SJCRH30 (cell line): ENCODE results near the gene CTSG. TPM values are rescaled to one million over a fixed set of nuclear protein-coding genes. Genes with fewer than 3 reads are reported as not detected.
"Not testable (repeated sequence)": the region's sequence is repeated elsewhere in the genome, so short reads cannot be mapped to it uniquely, and the experiment has no call there.

Experiments
- DNase-seq, 2 experiments: peaks; one replicate each; pipeline ENCODE4 v3.0.0-alpha.2; 2015 to 2020
- H3K27ac ChIP-seq: fragments of 250-450 bp; sonication (Bioruptor Pico); 2 replicates; pipeline ENCODE4 v1.5.1; 2020; ENCODE audit warnings: mild to moderate bottlenecking, moderate library complexity
- H3K27me3 ChIP-seq: fragments of 250-450 bp; sonication (Bioruptor Pico); 2 replicates; pipeline ENCODE4 v1.5.1; 2020; ENCODE audit warnings: mild to moderate bottlenecking, moderate library complexity
- H3K36me3 ChIP-seq: fragments of 250-450 bp; sonication (Bioruptor Pico); 2 replicates; pipeline ENCODE4 v1.5.1; 2020; ENCODE audit warnings: mild to moderate bottlenecking, moderate library complexity
- H3K4me1 ChIP-seq: fragments of 250-450 bp; sonication (Bioruptor Pico); 2 replicates; pipeline ENCODE4 v1.5.1; 2020; ENCODE audit warnings: mild to moderate bottlenecking, moderate library complexity
- H3K4me3 ChIP-seq: fragments of 250-450 bp; sonication (Bioruptor Pico); 2 replicates; pipeline ENCODE4 v1.5.1; 2020; ENCODE audit warnings: mild to moderate bottlenecking, moderate library complexity
- H3K9me3 ChIP-seq: fragments of 250-450 bp; sonication (Bioruptor Pico); replicated peaks from 2 replicates; pipeline ENCODE4 v1.5.1; 2020; ENCODE audit warnings: mild to moderate bottlenecking, moderate library complexity
- total RNA-seq: library from RNA; depleted of rRNA; stranded (reverse); fragments of >200 nt; shearing (Covaris generic); gene quantifications from 2 replicates; pipeline ENCODE4 v1.2.3, GENCODE V29; 2014; rRNA removed

The CTSG gene, protein sequence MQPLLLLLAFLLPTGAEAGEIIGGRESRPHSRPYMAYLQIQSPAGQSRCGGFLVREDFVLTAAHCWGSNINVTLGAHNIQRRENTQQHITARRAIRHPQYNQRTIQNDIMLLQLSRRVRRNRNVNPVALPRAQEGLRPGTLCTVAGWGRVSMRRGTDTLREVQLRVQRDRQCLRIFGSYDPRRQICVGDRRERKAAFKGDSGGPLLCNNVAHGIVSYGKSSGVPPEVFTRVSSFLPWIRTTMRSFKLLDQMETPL
- not detected in 2 replicates for total RNA-seq

DNA sequence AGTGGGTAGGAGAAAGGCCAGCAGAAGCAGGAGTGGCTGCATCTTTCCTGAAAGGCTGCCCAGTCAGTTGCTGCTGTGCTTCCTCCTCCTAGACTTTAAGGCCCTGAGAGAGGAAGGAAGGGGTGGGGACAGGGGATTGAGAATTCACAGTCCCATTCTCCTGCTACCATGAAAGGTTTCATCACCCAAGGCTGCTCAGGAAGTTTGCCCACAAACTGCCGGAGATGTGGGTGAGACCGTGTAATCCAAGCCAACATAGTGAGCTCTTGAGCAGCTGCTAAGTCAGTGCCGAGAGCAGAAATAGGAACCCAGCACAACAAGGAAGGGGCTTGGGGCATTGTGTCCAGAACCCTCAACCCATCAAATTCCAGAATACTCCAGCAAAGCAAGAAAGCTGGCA lies at the start of gene CTSG:
Gene CTSG, minus strand, starts transcription at position 69 of the 400 bp plus-strand sequence. Its CDS starts 27 bp downstream, at position 42.
- no peak within 1 kb of the TSS for H3K4me3 ChIP-seq

DNA sequence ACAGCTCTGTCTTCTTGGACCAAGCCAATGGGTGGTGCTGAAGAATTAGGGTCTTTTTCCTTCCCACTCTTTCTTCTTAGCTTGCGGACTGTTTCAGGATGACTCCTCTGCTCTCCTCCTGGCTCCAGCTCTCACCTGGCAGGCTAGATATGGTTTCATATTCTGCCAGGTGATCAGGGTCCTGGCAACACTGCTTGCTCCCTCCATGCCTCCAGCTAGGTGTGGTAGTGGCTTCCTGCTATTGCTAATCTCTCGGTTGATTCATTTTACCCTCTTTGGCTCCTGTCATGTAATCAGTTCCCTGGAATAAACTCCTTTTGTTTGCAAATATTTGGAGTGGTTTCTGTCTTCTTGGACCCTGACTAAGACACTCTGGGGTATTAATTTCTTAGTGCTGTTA lies 37.7 kb upstream of the CTSG start:
- no peaks in the 10 kb centered on the region for H3K9me3 ChIP-seq
- H3K27me3 ChIP-seq = no peaks in the 10 kb centered on the region
- no peaks in the 10 kb centered on the region for H3K36me3 ChIP-seq
- no peak for DNase-seq
- H3K27ac ChIP-seq = no peak overlapping the region
- H3K4me1 ChIP-seq = no peaks in the 10 kb centered on the region
- H3K4me3 ChIP-seq = no peak overlapping the region

More for the DNA sequence above, at the start of gene CTSG:
- Histone ChIP-seq H3K4me1 (no peaks in the 10 kb centered on the region), H3K36me3 (no peaks in the 10 kb centered on the region), H3K27ac (no peak within 1 kb of the TSS), H3K9me3 (no peaks in the 10 kb centered on the region), H3K27me3 (peaks cover 14% of the 10 kb centered on the region; the same call in 1 of the 2 replicates)
- peak in 1 of 2 experiments; percentile 9 for DNase-seq

DNA sequence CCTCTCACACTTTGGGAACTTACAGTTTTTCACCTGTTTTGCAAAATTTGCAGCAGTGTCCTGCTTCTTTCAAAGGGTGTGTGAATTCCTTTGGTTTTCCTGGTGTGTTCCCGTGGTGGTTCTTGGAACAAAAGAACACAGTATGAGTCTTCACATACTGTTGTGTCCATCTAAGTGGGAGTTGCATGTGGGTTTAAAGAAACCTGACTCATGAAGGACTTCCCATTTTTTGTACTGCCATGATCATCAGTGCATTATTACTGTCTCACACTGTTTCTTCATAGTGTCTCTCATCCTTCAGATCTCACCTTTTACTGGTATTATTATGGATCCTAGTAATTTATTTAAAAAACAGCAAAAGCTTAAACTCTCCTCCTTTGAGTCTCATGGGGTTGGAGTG lies 37.2 kb upstream of the CTSG start:
- H3K36me3 ChIP-seq = no peaks in the 10 kb centered on the region
- H3K9me3 ChIP-seq = no peaks in the 10 kb centered on the region
- H3K4me1 ChIP-seq = no peaks in the 10 kb centered on the region
- no peak overlapping the region for H3K4me3 ChIP-seq
- DNase-seq = no peak
- H3K27ac ChIP-seq = no peak overlapping the region
- H3K27me3 ChIP-seq = no peaks in the 10 kb centered on the region

DNA sequence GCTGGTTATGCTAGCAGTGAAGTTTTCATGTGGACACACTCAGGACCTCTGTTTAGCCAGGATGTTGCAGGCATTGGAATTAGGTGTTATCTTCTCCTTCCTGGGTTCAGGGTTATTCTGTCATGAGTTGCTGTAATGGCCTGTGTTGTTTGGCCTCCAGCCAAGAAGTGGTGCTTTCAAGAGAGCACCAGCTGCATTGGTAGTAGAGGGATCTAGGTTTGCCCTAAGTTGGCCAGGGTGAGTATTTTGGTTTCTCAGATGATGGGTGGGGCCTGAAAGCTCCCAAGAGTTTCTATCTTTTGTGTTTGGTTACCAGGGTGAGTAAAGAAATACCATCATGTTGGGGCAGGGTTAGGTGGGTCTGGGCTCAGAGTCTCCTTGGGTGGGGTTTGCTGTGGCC lies 36.1 kb upstream of the CTSG start:
- Histone ChIP-seq H3K4me1 (no peaks in the 10 kb centered on the region), H3K9me3 (no peaks in the 10 kb centered on the region), H3K27me3 (no peaks in the 10 kb centered on the region), H3K27ac (no peak overlapping the region), H3K36me3 (no peaks in the 10 kb centered on the region), H3K4me3 (no peak overlapping the region)
- DNase-seq = peak; percentile 15 to 45

DNA sequence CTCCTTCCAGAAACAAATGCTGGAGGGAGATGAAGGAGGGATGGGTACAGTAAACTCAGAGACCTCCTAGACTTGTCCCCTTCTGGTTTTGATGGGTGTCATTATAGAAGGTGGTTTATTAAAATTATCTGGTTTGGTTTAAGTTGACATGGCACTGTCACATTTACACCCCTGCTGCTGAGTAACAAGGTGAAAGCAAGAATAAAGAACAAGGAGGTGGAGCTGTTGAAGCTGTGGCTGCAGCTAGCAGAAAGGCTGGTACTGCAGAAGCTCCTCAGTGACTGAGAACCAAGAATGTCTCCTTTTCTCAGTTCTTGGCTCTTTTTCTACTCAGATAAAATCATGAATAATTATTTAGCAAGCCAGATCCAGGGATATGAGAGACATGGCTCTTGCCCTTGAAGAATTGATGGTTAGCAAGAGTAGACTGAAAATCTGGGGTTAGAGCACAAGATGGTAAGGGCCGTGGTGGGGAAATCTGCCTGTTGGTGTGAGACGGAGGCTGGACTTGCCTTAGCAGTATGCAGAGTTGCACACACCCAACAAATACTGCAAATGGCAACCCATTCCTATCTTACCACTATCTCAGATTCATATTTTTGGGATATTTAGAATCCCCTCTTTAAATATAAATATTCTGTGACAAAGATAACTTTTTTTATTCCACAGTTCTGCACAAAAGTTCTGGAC lies 33.8 kb upstream of the CTSG start, which contains the start of gene GZMH:
Gene GZMH, minus strand, starts transcription at position 31 of the 690 bp plus-strand sequence. CDS start 72 bp downstream, outside the sequence.
- H3K4me3 ChIP-seq = no peak within 1 kb of the TSS
- no peaks in the 10 kb centered on the region for H3K4me1 ChIP-seq
- H3K27ac ChIP-seq = no peak within 1 kb of the TSS
- DNase-seq = no peak
- H3K36me3 ChIP-seq = no peaks in the 10 kb centered on the region
- no peaks in the 10 kb centered on the region for H3K27me3 ChIP-seq
- no peaks in the 10 kb centered on the region for H3K9me3 ChIP-seq

DNA sequence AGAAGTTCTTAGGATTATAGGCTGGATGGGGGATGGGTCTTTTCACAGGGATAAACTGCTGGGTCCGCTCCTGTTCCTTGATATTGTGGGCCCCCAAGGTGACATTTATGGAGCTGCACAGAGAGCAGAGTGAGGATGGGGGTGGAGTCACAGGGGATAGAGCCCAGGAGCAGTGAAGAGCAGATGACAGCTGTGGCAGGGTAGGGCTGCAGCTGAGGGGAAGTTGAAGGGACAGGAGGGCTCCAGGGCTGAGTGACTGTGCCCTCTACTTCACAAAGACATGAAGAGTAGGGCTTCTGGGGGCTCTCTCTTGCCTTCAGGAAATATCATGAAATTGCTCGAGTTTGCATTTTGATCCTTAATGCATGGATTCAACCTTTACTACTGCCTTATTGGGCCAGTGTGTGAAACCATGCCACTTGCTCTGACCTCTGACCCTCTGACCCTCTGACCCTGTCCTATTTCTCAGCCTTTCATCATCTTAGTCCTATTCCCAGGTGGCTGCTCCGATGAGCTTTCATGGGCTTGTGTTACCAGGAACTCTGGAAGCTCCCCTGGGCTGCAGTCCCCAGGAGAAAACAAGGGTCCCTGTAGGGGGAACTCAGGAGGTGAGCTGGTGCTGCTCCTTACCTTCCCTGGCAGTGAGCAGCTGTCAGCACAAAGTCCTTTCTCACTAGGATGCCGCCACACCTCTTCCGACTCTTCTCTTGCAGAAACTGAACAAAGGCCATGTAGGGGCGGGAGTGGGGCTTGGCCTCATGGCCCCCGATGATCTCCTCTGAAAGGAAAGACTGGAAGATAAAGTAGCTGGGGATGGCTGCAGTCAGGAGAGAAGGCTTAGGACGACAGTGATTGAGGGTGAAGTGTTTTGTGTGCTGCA lies 31.8 kb upstream of the CTSG start:
- Histone ChIP-seq H3K9me3 (no peaks in the 10 kb centered on the region), H3K27ac (no peak overlapping the region), H3K27me3 (no peaks in the 10 kb centered on the region), H3K4me1 (no peaks in the 10 kb centered on the region), H3K36me3 (no peaks in the 10 kb centered on the region), H3K4me3 (no peak overlapping the region)
- no peak for DNase-seq

DNA sequence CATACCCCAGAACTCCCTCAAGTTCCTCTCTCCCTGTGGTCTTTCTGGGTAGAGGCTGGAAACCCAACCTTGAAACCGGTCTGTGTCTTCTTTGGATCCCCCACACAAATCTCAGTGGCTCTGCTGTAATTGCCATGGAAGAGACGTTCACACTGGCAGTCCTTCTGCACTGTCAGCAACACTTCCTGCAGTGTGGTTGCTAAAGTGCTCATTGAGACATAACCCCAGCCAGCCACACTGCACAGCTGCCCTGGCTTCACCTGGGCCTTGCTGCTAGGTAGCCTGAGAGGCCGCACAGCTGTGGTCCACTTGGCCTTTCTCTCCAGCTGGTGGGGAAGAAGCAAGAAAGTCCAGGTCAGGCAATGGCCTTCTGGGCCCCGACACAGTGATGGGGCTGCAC lies 31.0 kb upstream of the CTSG start:
- Histone ChIP-seq H3K27me3 (no peaks in the 10 kb centered on the region), H3K4me3 (no peak overlapping the region), H3K27ac (no peak overlapping the region), H3K4me1 (no peaks in the 10 kb centered on the region), H3K9me3 (no peaks in the 10 kb centered on the region), H3K36me3 (no peaks in the 10 kb centered on the region)
- no peak for DNase-seq

DNA sequence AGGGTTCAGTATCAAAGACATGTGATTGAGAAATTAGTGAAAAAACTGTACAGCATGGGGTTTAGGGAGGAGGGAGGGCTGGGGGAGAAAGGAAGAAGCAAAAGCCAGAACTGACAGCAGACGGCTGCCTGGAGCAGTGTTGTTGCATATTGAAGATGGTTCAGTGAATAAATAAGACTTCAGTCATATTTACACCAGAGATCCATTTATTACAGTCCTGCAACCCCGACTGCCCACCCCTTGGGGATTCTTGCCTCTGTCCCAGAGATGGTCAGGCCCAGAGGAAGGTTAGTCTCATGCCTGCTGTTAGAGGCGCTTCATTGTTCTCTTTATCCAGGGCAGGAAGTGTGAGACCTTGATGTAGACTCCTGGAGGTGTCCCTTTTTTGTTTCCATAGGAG lies 30.2 kb upstream of the CTSG start:
- no peaks in the 10 kb centered on the region for H3K36me3 ChIP-seq

DNA sequence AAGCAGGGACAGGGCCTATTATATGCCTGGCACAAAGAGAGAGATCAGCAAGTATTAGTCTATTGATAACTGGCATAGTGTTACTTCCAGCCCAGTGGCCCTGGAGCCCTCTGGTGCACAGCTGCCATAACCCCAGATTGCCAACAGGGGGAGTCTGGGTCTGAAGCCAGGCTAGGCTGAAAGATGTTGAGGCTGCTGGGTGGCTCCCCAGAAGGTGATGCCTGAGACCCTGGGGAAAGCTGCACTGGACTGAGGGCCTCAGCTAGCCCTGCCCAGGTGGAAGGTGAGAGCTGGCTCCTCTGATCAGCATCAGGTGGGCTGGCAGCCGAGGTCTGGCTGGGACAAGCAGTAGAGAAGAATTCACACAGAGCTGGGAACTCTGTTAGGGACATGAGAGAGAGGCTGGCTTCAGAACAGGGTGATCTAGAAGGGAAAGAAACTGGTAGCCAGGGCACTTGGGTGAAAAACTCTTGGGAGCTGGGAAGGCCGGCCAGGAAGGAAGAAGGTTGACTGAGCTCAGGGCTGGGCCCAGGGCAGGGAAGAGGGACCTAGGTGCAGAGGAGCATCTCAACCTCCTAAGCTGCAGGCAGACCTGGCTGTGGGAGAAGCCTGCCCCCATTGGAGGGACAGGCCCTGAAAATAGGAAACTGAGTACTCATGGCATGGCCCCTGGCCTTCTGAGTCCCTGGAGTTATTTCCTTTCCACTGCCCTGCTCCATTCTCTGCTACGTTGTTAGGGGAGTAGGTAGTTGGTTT lies 29.6 kb upstream of the CTSG start:
- H3K9me3 ChIP-seq = no peaks in the 10 kb centered on the region
- no peak overlapping the region for H3K4me3 ChIP-seq
- no peaks in the 10 kb centered on the region for H3K36me3 ChIP-seq
- H3K27ac ChIP-seq = no peak overlapping the region
- DNase-seq = peak; percentile 26 to 56
- H3K27me3 ChIP-seq = no peaks in the 10 kb centered on the region
- H3K4me1 ChIP-seq = no peaks in the 10 kb centered on the region

More for the DNA sequence above, 30.2 kb upstream of the CTSG start:
- H3K4me1 ChIP-seq = no peaks in the 10 kb centered on the region
- H3K9me3 ChIP-seq = no peaks in the 10 kb centered on the region
- no peak overlapping the region for H3K4me3 ChIP-seq
- H3K27ac ChIP-seq = no peak overlapping the region
- H3K27me3 ChIP-seq = no peaks in the 10 kb centered on the region
- no peak for DNase-seq

DNA sequence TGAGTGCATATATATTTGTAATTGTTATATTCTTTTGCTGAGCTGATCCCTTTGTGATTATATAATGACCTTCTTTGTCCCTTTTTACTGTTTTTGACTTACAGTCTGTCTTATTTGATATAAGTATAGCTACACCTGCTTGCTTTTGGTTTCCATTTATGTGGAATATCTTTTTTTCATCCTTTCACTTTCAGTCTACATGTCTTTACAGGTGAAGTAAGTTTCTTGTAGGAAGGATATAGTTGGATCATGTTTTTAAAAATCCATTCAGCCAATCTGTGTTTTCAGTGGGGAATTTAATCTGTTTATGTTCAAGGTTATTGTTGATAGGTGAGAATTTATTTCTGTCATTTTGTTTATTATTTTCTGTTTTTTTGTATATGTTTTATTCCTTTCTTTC lies 21.4 kb upstream of the CTSG start:
- DNase-seq = no peak
- Histone ChIP-seq H3K4me1 (no peaks in the 10 kb centered on the region), H3K4me3 (no peak overlapping the region), H3K9me3 (no peaks in the 10 kb centered on the region; the same call in 1 of the 2 replicates), H3K27ac (no peak overlapping the region), H3K36me3 (no peaks in the 10 kb centered on the region), H3K27me3 (no peaks in the 10 kb centered on the region)

DNA sequence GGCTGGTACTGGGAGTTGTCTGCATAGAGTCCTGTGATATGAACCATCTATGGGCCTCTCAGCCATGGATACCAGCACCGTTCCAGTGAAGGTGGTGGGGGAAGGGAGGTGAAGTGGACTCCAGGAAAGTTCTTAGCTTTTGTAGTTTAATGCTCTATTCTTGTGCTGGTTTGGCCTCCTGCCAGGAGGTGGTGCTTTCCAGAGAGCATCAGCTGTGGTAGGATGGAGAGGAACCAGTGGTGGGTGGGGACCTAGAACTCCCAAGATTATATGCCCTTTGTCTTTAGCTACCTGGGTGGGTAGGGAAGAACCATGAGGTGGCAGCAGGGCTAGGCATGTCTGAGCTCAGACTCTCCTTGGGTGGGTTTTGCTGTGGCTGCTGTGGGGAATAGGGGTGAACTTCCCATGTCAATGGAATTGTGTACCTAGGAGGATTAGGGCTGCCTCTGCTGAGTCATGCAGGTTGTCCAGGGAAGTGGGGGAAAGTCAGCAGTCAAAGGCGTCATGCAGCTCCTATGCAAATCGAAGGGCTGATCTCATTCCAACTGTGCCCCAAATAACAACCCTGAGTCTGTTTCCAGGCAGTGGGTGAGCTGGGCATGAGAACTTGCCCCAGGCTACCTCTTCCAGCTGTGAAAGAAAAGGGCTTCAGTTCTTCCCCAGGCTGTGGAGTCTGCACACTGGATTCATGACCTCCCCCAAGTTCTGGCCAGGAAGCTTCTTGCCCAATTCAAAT lies 19.2 kb upstream of the CTSG start:
- Histone ChIP-seq H3K27ac (no peak overlapping the region), H3K4me1 (no peaks in the 10 kb centered on the region), H3K27me3 (no peaks in the 10 kb centered on the region), H3K4me3 (no peak overlapping the region), H3K9me3 (no peaks in the 10 kb centered on the region; the same call in 1 of the 2 replicates), H3K36me3 (no peaks in the 10 kb centered on the region)
- no peak for DNase-seq

DNA sequence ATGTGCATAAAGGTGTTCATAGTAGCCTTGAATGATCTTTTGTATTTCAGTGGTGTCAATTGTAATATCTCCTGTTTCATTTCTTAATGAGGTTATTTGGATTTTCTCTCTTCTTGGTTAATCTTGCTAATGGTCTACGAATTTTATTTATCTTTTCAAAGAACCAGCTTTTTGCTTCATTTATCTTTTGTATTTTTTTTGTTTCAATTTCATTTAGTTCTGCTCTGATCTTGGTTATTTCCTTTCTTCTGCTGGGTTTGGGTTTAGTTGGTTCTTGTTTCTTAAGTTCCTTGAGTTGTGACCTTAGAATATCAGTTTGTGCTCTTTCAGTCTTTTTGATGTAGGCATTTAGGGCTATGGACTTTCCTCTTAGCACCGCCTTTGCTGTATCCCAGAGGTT lies 15.0 kb upstream of the CTSG start:
- not testable (repeated sequence) for DNase-seq, H3K36me3 ChIP-seq, H3K9me3 ChIP-seq, H3K4me1 ChIP-seq, H3K27me3 ChIP-seq, H3K4me3 ChIP-seq, H3K27ac ChIP-seq

DNA sequence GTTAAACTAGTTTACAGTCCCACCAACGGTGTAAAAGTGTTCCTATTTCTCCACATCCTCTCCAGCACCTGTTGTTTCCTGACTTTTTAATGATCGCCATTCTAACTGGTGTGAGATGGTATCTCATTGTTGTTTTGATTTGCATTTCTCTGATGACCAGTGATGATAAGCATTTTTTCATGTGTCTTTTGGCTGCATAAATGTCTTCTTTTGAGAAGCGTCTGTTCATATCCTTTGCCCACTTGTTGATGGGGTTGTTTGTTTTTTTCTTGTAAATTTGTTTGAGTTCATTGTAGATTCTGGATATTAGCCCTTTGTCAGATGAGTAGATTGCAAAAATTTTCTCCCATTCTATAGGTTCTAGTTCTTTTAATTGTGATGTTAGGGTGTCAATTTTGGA lies 8.4 kb upstream of the CTSG start:
- DNase-seq, H3K9me3 ChIP-seq, H3K4me3 ChIP-seq, H3K27me3 ChIP-seq, H3K27ac ChIP-seq, H3K4me1 ChIP-seq, H3K36me3 ChIP-seq: not testable (repeated sequence)

DNA sequence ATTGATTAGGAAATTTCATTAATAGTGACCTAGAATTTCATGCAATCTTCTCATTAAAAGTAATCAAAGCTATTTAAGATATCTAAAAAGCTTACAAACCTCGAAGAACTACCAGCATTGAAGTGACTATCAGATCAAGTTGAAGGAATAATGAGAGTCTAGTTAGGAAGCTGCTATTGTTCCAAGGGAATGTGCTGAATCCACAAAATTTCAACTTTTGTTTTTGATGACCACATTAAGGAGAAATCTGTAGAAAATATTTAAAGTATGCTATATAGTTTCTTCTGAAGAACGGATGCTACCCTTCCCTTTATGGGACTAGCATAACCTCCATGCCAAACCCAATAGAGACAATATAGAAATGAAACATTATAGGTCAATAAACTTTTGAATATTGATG lies 2.5 kb upstream of the CTSG start:
- Histone ChIP-seq H3K27me3 (peaks cover 14% of the 10 kb centered on the region; the same call in 1 of the 2 replicates), H3K9me3 (no peaks in the 10 kb centered on the region), H3K4me3 (no peak overlapping the region), H3K4me1 (no peaks in the 10 kb centered on the region), H3K27ac (no peak overlapping the region), H3K36me3 (no peaks in the 10 kb centered on the region)
- DNase-seq = no peak
